PC-3 (cell line): ENCODE measurements around the gene CFAP206.

Experiments used
- CTCF ChIP-seq: fragments of 300-600 bp; sonication (generic); conservative IDR thresholded peaks from 2 replicates; pipeline ENCODE4 v1.5.1; 2017; ENCODE audit warnings: antibody characterized with exemption, low read depth, mild to moderate bottlenecking, low read length
- EZH2 ChIP-seq: fragments of 300-600 bp; sonication (generic); IDR thresholded peaks from one replicate; pipeline ENCODE4 v1.6.1; 2017; ENCODE audit warnings: antibody characterized with exemption, mild to moderate bottlenecking, low read length; ENCODE audit not compliant: unreplicated experiment
- EZH2phosphoT487 ChIP-seq: fragments of 300-600 bp; sonication (generic); IDR thresholded peaks from 2 replicates; pipeline ENCODE4 v1.6.1; 2018; ENCODE audit warnings: mild to moderate bottlenecking, antibody characterized with exemption, low read length, borderline replicate concordance

- TF ChIP-seq CTCF (no peak), EZH2phosphoT487 (no peak), EZH2 (no peak)
Measured at GRCh38 chr6:87408721-87409155, 966 bp downstream of the CFAP206 start.
